ENCODE results near the gene FAM167B.

DNA sequence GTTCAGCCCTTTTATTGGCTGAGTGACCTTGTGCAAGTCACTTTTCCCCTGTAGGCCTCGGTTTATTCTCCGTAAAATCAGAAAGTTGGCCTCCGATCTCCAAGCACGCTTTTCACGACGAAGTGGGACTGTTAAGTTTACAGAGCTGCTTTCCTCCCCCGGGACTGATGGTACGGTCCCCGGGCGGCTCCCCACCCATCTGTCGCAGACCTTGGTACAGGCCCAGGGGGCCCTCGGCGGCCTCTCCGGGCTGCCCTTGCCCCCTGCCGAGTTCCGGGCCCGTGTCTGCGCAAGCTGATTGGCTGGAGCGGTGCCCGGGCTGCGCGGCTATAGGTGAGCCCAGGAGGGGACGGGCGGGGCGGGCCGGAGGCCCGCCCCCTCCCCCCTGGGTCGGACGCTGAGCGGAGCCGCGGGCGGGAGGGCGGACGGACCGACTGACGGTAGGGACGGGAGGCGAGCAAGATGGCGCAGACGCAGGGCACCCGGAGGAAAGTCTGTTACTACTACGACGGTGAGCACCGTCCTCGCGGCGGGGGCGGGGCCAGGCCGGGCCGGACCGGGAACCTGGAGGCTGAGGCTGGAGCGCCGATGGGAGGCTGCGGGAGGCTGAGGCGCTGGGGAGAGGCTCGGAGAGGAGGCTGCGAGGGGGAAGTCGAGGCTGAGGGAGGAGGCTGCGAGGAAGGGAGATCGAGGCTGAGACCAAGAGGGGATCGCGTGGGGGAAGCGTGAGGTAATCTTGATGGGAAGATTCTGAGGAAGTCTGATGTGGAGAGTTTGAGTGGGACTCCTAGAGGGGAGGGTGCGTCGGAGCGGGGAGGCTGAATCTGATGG, 44.9 kb downstream of the FAM167B start, which contains the start of gene HDAC1:
- TF ChIP-seq, protein P1, sequence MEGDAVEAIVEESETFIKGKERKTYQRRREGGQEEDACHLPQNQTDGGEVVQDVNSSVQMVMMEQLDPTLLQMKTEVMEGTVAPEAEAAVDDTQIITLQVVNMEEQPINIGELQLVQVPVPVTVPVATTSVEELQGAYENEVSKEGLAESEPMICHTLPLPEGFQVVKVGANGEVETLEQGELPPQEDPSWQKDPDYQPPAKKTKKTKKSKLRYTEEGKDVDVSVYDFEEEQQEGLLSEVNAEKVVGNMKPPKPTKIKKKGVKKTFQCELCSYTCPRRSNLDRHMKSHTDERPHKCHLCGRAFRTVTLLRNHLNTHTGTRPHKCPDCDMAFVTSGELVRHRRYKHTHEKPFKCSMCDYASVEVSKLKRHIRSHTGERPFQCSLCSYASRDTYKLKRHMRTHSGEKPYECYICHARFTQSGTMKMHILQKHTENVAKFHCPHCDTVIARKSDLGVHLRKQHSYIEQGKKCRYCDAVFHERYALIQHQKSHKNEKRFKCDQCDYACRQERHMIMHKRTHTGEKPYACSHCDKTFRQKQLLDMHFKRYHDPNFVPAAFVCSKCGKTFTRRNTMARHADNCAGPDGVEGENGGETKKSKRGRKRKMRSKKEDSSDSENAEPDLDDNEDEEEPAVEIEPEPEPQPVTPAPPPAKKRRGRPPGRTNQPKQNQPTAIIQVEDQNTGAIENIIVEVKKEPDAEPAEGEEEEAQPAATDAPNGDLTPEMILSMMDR (IDR thresholded peaks at IDR 0.05): no peak
- TF ChIP-seq POLR2AphosphoS5 (IDR thresholded peaks at IDR 0.05) (peak; percentile 22 to 81 (median 80)), POLR2A (IDR thresholded peaks at IDR 0.05) (no peak), EP300 (IDR thresholded peaks at IDR 0.05) (no peak)
